Esophagus squamous epithelium (tissue), 5 donors: Measurements from ENCODE around the gene DNASE1L3. TPM values are rescaled to one million over a fixed set of nuclear protein-coding genes. Genes with fewer than 3 reads are reported as not detected.
A peak's percentile ranks its signal among the peaks of the same experiment; 100 is the strongest.

Experiments used
- DNase-seq: peaks from one replicate; lab custom pipeline; 2025; lab: John Stamatoyannopoulos, UW
- H3K27ac ChIP-seq, 4 donors: fragments of 200-600 bp; sonication (generic); one replicate each; pipeline ENCODE4 v1.5.1; 2016 to 2019; ENCODE audit warnings: mild to moderate bottlenecking in 1 of 4
- H3K27me3 ChIP-seq, 4 donors: fragments of 200-600 bp; sonication (generic); 1 replicate in 3 of 4; 2 replicates in 1 of 4; pipeline versions ENCODE4 v1.5.1 to v1.6.0; 2017 to 2021; ENCODE audit warnings: antibody characterized with exemption in 1 of 4
- H3K36me3 ChIP-seq, 3 donors: fragments of 200-600 bp; sonication (generic); one replicate each; pipeline ENCODE4 v1.5.1; 2016 to 2019
- H3K4me1 ChIP-seq, 3 donors: fragments of 200-600 bp; sonication (generic); one replicate each; pipeline ENCODE4 v1.5.1; 2017 to 2019
- H3K4me3 ChIP-seq, 4 donors: fragments of 200-600 bp; sonication (generic); 1 replicate in 3 of 4; 2 replicates in 1 of 4; pipeline ENCODE4 v1.5.1; 2016 to 2019; ENCODE audit warnings: mild to moderate bottlenecking in 2 of 4, moderate library complexity in 1 of 4
- H3K9me3 ChIP-seq, 3 donors: fragments of 200-600 bp; sonication (generic); one replicate each; pipeline ENCODE4 v1.5.1; 2016 to 2019
- CTCF ChIP-seq, 6 experiments: fragments of 450-650 bp in 4 of 6; fragments of 200-600 bp in 2 of 6; sonication (generic) in 2 of 6; IDR thresholded peaks; one replicate each; pipeline ENCODE4 v1.5.1; 2016 to 2019; ENCODE audit warnings: antibody characterized with exemption in 6 of 6, mild to moderate bottlenecking in 4 of 6, moderate library complexity in 4 of 6
- POLR2A ChIP-seq, 4 donors: fragments of 450-650 bp; IDR thresholded peaks; one replicate each; pipeline ENCODE4 v1.6.1; 2017; ENCODE audit warnings: antibody characterized with exemption in 4 of 4, mild to moderate bottlenecking in 4 of 4, moderate library complexity in 3 of 4
- WGBS, 2 donors: methylation state at CpG; one replicate each; pipeline ENCODE4 v1.1.5; 2018; 5-methylcytosine and 5-hydroxymethylcytosine counted together
- intact Hi-C: fragments of 100-400 bp; cut with DNase I; formaldehyde crosslinking; loops from one replicate; pipeline ENCODE4 v1.15.0; 2022
- total RNA-seq, 4 donors: library from RNA; depleted of rRNA; stranded (reverse); fragments of >200 nt; gene quantifications; one replicate each; pipeline ENCODE4 v1.1.0, GENCODE V29; 2016
- donor health status: DM: yes; HTN: yes; CAD: no.

Gene DNASE1L3
- total RNA-seq, 4 donors from 2014 or later = 8.3 to 15.3 (median 11.9) TPM

- Histone ChIP-seq H3K27ac (peak overlapping the region; percentile 36 to 76 (median 66)), H3K36me3 (peaks cover 0 to 18% (median 2%) of the 10 kb centered on the region in 3 donors), H3K4me1 (peaks cover 0 to 56% (median 31%) of the 10 kb centered on the region in 3 donors), H3K27me3 (no peaks in the 10 kb centered on the region), H3K9me3 (no peaks in the 10 kb centered on the region), H3K4me3 (no peak overlapping the region)
- DNase-seq = no peak
- TF ChIP-seq POLR2A (IDR thresholded peaks at IDR 0.05) (no peak), CTCF (IDR thresholded peaks at IDR 0.05) (no peak)
- WGBS, 2 donors = 4 to 39% methylated on average over 11 of the region's 18 CpGs
- intact Hi-C loops = no loop called here
These were observed 35.2 kb downstream of the DNASE1L3 start for GRCh38 chr3:58175437-58176184.

- Histone ChIP-seq H3K4me1 (peaks cover 0 to 59% (median 31%) of the 10 kb centered on the region in 3 donors), H3K27me3 (no peaks in the 10 kb centered on the region), H3K27ac (peak overlapping the region; percentile 36 to 76 (median 66)), H3K9me3 (no peaks in the 10 kb centered on the region), H3K4me3 (no peak overlapping the region), H3K36me3 (peaks cover 0 to 23% (median 7%) of the 10 kb centered on the region in 3 donors)
- no peak for TF ChIP-seq POLR2A (IDR thresholded peaks at IDR 0.05)
- TF ChIP-seq CTCF (IDR thresholded peaks at IDR 0.05) = no peak
- intact Hi-C loops = no loop called here
- no peak for DNase-seq
- 16 to 28% methylated on average over 3 of the region's 3 CpGs for WGBS, 2 donors
These were observed 35.7 kb downstream of the DNASE1L3 start for GRCh38 chr3:58175187-58175436.

GRCh38 chr3:58173669-58174398 lies 36.9 kb downstream of the DNASE1L3 start:
- H3K9me3 ChIP-seq = no peaks in the 10 kb centered on the region
- intact Hi-C loops = loop anchor here (5.0 kb wide), 1 partner anchor 167 kb away; the partner anchor contains the start of gene FLNB
- H3K4me3 ChIP-seq = no peak overlapping the region
- WGBS, 2 donors = 55 to 60% methylated on average over 4 of the region's 12 CpGs
- no peaks in the 10 kb centered on the region for H3K27me3 ChIP-seq
- H3K27ac ChIP-seq = peak overlapping the region in 3 of 4 donors; percentile 64 to 76 (median 68)
- peaks cover 0 to 61% (median 31%) of the 10 kb centered on the region in 3 donors for H3K4me1 ChIP-seq
- no peak for DNase-seq
- peaks cover 0 to 36% (median 14%) of the 10 kb centered on the region in 3 donors for H3K36me3 ChIP-seq
- TF ChIP-seq POLR2A (IDR thresholded peaks at IDR 0.05) = no peak
- TF ChIP-seq CTCF (IDR thresholded peaks at IDR 0.05) = peak in 5 of 6 experiments; percentile 27 to 39 (median 36)

- no peak for DNase-seq
- H3K36me3 ChIP-seq = peaks cover 0 to 43% (median 14%) of the 10 kb centered on the region in 3 donors
- peaks cover 0 to 55% (median 24%) of the 10 kb centered on the region in 3 donors for H3K4me1 ChIP-seq
- no peak overlapping the region for H3K4me3 ChIP-seq
- intact Hi-C loops = loop anchor here (5.0 kb wide), 1 partner anchor 166 kb away; the partner anchor contains the start of gene FLNB
- 83 to 93% methylated on average over 4 to 6 of the region's 14 CpGs for WGBS, 2 donors
- H3K27ac ChIP-seq = peak overlapping the region in 3 of 4 donors; percentile 64 to 76 (median 68)
- H3K9me3 ChIP-seq = no peaks in the 10 kb centered on the region
- H3K27me3 ChIP-seq = no peaks in the 10 kb centered on the region
- TF ChIP-seq POLR2A (IDR thresholded peaks at IDR 0.05) (no peak), CTCF (IDR thresholded peaks at IDR 0.05) (no peak)
These were observed 37.6 kb downstream of the DNASE1L3 start for GRCh38 chr3:58173029-58173668.
